GM18505 (cell line): ENCODE results near the gene SPATA2L.

Experiments used
- ATAC-seq: cut with Tn5 transposase; IDR thresholded peaks from one replicate; pipeline ENCODE4 v1.9.1; 2021; ENCODE audit not compliant: unreplicated experiment
- POLR2A ChIP-seq: IDR thresholded peaks from 4 replicates; pipeline ENCODE4 v1.6.1; 2011; ENCODE audit warnings: borderline replicate concordance; ENCODE audit not compliant: insufficient read depth, insufficient read length; ENCODE audit errors: extremely low read depth

The SPATA2L gene

GRCh38 chr16:89701425-89702406 lies at the start of gene SPATA2L:
Gene SPATA2L (minus strand): TSS chr16:89701705. CDS start chr16:89701232, 473 bp downstream.
- ATAC-seq: peak; percentile 65

GRCh38 chr16:89749637-89750036 lies 48.1 kb upstream of the SPATA2L start:
- ATAC-seq: no peak
- no peak for TF ChIP-seq POLR2A

More at GRCh38 chr16:89701425-89702406, at the start of gene SPATA2L:
- TF ChIP-seq POLR2A: peak; percentile 56

- TF ChIP-seq POLR2A: no peak
- ATAC-seq: no peak
Measured at GRCh38 chr16:89748921-89749320, 47.4 kb upstream of the SPATA2L start.

- ATAC-seq: no peak
- no peak for TF ChIP-seq POLR2A
Measured at GRCh38 chr16:89748076-89748475, 46.6 kb upstream of the SPATA2L start.

- TF ChIP-seq POLR2A: no peak
- ATAC-seq: no peak
Measured at GRCh38 chr16:89746043-89746442, 44.5 kb upstream of the SPATA2L start.

- no peak for TF ChIP-seq POLR2A
- no peak for ATAC-seq
Measured at GRCh38 chr16:89744813-89745212, 43.3 kb upstream of the SPATA2L start.

GRCh38 chr16:89742948-89743347 lies 41.4 kb upstream of the SPATA2L start:
- no peak for ATAC-seq
- no peak for TF ChIP-seq POLR2A

- no peak for TF ChIP-seq POLR2A
- ATAC-seq: no peak
Measured at GRCh38 chr16:89741342-89742014, 40.0 kb upstream of the SPATA2L start.

- ATAC-seq: no peak
Measured at GRCh38 chr16:89739383-89739782, 37.9 kb upstream of the SPATA2L start.

GRCh38 chr16:89738538-89739317 lies 37.2 kb upstream of the SPATA2L start:
- no peak for ATAC-seq
- TF ChIP-seq POLR2A: no peak

More at GRCh38 chr16:89739383-89739782, 37.9 kb upstream of the SPATA2L start:
- TF ChIP-seq POLR2A: peak; percentile 27

GRCh38 chr16:89738072-89738377 lies 36.5 kb upstream of the SPATA2L start:
- no peak for ATAC-seq
- no peak for TF ChIP-seq POLR2A

- ATAC-seq: no peak
Measured at GRCh38 chr16:89737341-89738071, 36.0 kb upstream of the SPATA2L start.

More at GRCh38 chr16:89737341-89738071, 36.0 kb upstream of the SPATA2L start:
- TF ChIP-seq POLR2A: no peak
